ENCODE data around the gene DNAJC8. TPM values are rescaled to one million over a fixed set of nuclear protein-coding genes. Genes with fewer than 3 reads are reported as not detected.

DNAJC8 gene
- total and polyA plus RNA-seq, 2 donors from 2014 or later, result 71.7 to 110 TPM

DNA sequence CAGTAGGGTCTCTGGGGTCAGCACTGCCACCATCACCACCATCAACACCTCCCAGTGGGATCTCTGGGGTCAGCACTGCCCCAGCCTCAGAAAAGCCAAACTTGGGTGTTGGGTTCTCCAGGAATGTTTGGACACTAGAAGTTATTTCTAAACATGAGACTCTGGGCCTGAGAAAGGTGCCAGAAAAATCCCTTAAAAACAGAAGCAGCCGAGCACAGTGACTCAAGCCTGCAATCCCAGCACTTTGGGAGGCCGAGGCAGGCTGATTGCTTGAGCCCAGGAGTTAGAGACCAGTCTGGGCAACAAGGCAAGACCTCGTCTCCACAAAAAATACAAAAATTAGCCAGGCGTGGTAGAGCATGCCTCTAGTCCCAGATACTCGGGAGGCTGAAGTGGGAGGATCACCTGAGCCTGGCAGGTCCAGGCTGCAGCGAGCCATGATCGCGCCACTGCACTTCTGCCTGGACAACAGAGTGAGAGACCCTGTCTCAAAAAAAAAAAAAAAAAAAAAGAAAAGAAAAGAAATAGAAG, 56.8 kb downstream of the DNAJC8 start:
- no peaks in the 10 kb centered on the region for H3K4me1 ChIP-seq (ENCODE audit: control insufficient read depth in 2 of 3, insufficient read depth in 2 of 3, low read depth in 1 of 3, low read length in 3 of 3)
- no peaks in the 10 kb centered on the region for H3K9me3 ChIP-seq (ENCODE audit: control insufficient read depth in 2 of 3, insufficient read depth in 1 of 3, low read length in 3 of 3)
- no peak overlapping the region for H3K9ac ChIP-seq (ENCODE audit: low read length in 3 of 3)
- H3K27ac ChIP-seq (ENCODE audit: low read depth in 2 of 2, low read length in 2 of 2), result no peak overlapping the region
- H3K36me3 ChIP-seq (ENCODE audit: control insufficient read depth in 2 of 3, insufficient read depth in 3 of 3, low read length in 3 of 3), result no peaks in the 10 kb centered on the region
- H3K27me3 ChIP-seq (ENCODE audit: control insufficient read depth, insufficient read depth, low read length), result no peaks in the 10 kb centered on the region
- TF ChIP-seq, protein P1, sequence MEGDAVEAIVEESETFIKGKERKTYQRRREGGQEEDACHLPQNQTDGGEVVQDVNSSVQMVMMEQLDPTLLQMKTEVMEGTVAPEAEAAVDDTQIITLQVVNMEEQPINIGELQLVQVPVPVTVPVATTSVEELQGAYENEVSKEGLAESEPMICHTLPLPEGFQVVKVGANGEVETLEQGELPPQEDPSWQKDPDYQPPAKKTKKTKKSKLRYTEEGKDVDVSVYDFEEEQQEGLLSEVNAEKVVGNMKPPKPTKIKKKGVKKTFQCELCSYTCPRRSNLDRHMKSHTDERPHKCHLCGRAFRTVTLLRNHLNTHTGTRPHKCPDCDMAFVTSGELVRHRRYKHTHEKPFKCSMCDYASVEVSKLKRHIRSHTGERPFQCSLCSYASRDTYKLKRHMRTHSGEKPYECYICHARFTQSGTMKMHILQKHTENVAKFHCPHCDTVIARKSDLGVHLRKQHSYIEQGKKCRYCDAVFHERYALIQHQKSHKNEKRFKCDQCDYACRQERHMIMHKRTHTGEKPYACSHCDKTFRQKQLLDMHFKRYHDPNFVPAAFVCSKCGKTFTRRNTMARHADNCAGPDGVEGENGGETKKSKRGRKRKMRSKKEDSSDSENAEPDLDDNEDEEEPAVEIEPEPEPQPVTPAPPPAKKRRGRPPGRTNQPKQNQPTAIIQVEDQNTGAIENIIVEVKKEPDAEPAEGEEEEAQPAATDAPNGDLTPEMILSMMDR (IDR thresholded peaks at IDR 0.05; ENCODE audit: borderline replicate concordance, extremely low read depth, insufficient read depth), result no peak
- FAIRE-seq (no peak), DNase-seq (no peak)
- no peak overlapping the region for H3K4me3 ChIP-seq (ENCODE audit: low read length in 3 of 3)
- intact Hi-C loops (cut with DNase I), result no loop called here

DNA sequence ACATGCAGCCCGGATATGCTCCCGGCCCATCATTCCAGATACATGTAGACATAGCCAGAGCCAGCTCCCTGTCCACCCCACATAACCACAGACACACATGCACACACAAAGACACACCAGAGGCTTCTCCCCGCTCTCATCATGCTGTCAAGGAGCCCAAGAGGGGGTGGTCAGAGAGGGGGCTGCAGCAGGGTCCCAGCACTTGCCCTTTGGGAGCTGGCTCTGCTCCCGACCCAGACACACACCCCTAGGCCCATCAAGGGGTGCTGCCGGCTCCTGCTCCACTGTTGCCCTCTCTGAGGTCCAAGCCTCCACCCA, 58.9 kb downstream of the DNAJC8 start:
- Histone ChIP-seq H3K9ac (ENCODE audit: low read length in 3 of 3) (no peak overlapping the region), H3K9me3 (ENCODE audit: control insufficient read depth in 2 of 3, insufficient read depth in 1 of 3, low read length in 3 of 3) (no peaks in the 10 kb centered on the region), H3K27ac (ENCODE audit: low read depth in 2 of 2, low read length in 2 of 2) (no peak overlapping the region), H3K4me3 (ENCODE audit: low read length in 3 of 3) (no peak overlapping the region), H3K36me3 (ENCODE audit: control insufficient read depth in 2 of 3, insufficient read depth in 3 of 3, low read length in 3 of 3) (no peaks in the 10 kb centered on the region), H3K27me3 (ENCODE audit: control insufficient read depth, insufficient read depth, low read length) (no peaks in the 10 kb centered on the region), H3K4me1 (ENCODE audit: control insufficient read depth in 2 of 3, insufficient read depth in 2 of 3, low read depth in 1 of 3, low read length in 3 of 3) (no peaks in the 10 kb centered on the region)
- FAIRE-seq (no peak), DNase-seq (no peak)
- intact Hi-C loops (cut with DNase I), result no loop called here
- TF ChIP-seq, protein P1 (IDR thresholded peaks at IDR 0.05; ENCODE audit: borderline replicate concordance, extremely low read depth, insufficient read depth), result no peak

DNA sequence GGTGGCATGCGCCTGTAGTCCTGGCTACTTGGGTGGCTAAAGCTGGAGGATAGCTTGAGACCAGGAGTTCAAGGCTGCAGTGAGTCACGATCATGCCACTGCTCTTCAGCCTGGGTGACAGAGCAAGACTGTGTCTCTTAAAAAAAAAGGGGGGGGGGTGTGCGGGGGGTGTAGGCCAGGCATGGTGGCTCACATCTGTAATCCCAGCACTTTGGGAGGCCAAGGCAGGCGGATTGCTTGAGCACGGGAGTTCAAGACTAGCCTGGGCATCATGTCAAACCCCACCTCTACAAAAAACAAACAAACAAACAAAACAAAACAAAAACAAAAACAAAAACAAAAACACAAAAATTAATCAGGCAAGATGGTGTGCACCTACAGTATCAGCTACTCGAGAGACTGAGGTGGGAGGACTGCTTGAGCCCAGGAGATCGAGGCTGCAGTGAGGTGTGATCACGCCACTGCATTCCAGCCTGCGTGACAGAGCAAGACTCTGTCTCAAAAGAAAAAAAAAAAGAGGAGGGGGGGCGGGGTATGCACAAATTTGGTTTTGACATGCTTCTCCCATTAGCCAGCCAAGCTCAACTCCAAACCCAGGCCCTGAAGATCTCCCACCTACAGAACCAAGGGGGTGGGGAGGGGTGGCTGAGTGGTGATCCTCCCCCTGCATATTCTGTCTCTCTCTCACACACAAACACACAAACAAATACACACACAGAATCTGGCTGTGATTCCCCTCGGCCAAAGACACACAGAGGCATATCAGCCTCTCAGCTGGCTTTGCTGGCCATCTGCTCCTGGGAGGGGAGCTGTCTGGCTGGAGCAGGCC, 59.5 kb downstream of the DNAJC8 start:
- H3K4me3 ChIP-seq (ENCODE audit: low read length in 3 of 3), result no peak overlapping the region
- FAIRE-seq, result no peak
- intact Hi-C loops (cut with DNase I), result no loop called here

More for the DNA sequence above, 59.5 kb downstream of the DNAJC8 start:
- TF ChIP-seq, protein P1 (IDR thresholded peaks at IDR 0.05; ENCODE audit: borderline replicate concordance, extremely low read depth, insufficient read depth), result no peak
- no peaks in the 10 kb centered on the region for H3K36me3 ChIP-seq (ENCODE audit: control insufficient read depth in 2 of 3, insufficient read depth in 3 of 3, low read length in 3 of 3)
- H3K9me3 ChIP-seq (ENCODE audit: control insufficient read depth in 2 of 3, insufficient read depth in 1 of 3, low read length in 3 of 3), result no peaks in the 10 kb centered on the region
- DNase-seq, result no peak
- H3K27ac ChIP-seq (ENCODE audit: low read depth in 2 of 2, low read length in 2 of 2), result no peak overlapping the region
- H3K27me3 ChIP-seq (ENCODE audit: control insufficient read depth, insufficient read depth, low read length), result no peaks in the 10 kb centered on the region
- H3K4me1 ChIP-seq (ENCODE audit: control insufficient read depth in 2 of 3, insufficient read depth in 2 of 3, low read depth in 1 of 3, low read length in 3 of 3), result no peaks in the 10 kb centered on the region
- no peak overlapping the region for H3K9ac ChIP-seq (ENCODE audit: low read length in 3 of 3)

Measured in kidney (tissue), 14 donors.